Mammary epithelial cell (primary cell): ENCODE data around the gene ELOVL5.

Experiments used
- CTCF ChIP-seq, 2 donors: IDR thresholded peaks in 1 of 2; conservative IDR thresholded peaks in 1 of 2; 2 replicates each; pipeline ENCODE4 v1.5.1; 2011 to 2012; ENCODE audit warnings: inconsistent platforms in 2 of 2, low read length in 2 of 2, mild to moderate bottlenecking in 2 of 2, control low read depth in 1 of 2, low read depth in 1 of 2; ENCODE audit not compliant: insufficient read depth in 1 of 2; ENCODE audit errors: extremely low read depth in 1 of 2
- EZH2 ChIP-seq: IDR thresholded peaks from 2 replicates; pipeline ENCODE4 v1.6.1; 2012; ENCODE audit warnings: low read length, inconsistent platforms, borderline replicate concordance

DNA sequence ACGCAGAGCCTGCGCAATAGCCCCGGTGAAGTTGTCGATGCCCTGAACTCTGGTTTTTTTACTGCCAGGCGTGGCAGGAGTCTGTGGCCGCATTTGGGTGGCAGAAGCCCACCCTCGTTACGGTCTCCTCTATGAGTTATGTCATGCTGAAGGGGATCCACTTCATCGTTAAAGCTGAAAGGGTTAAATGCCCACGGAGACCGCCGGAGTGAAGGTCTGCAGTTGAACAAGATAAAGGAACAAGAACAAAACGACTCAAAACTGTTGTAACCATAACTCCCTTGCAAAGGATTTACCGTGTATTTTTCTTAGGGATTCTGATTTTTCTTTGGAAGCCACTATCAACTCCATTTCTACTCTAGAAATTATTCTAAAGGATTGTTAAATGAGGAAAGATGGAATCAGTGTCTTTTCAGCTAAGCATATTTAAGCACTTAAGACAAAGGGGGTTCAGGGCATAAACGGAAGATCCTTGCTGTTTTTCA lies 501 bp upstream of the ELOVL5 start:
- no peak for TF ChIP-seq CTCF (conservative IDR thresholded peaks at IDR 0.05 in 1 of 2, IDR thresholded peaks at IDR 0.05 in 1 of 2; ENCODE audit: extremely low read depth in 1 of 2, insufficient read depth in 1 of 2, low read depth in 1 of 2, low read length in 2 of 2)
- TF ChIP-seq EZH2, result no peak
